HEK293 (cell line): ENCODE measurements around the gene HOXC11.

ENCODE experiments used
- CTCF ChIA-PET: fragments of 350-600 bp; formaldehyde crosslinking; extraction: SDS; loops from one replicate; lab custom pipeline; 2021; ENCODE audit warnings: antibody characterized with exemption; lab: Yijun Ruan, JAX
- POLR2A ChIA-PET: fragments of 300-600 bp; formaldehyde crosslinking; extraction: SDS; loops from one replicate; lab custom pipeline; 2020; ENCODE audit warnings: antibody characterized with exemption, inconsistent platforms; lab: Yijun Ruan, JAX
- H3K27ac ChIP-seq: fragments of 200-500 bp; sonication (Bioruptor generic); 2 replicates; pipeline ENCODE4 v1.5.1; 2014; ENCODE audit warnings: low read depth, low read length, control low read depth, inconsistent platforms; ENCODE audit errors: extremely low read depth
- H3K36me3 ChIP-seq, 2 experiments: fragments of 200-500 bp in 1 of 2; sonication (Bioruptor generic) in 1 of 2; 1 replicate in 1 of 2; 2 replicates in 1 of 2; pipeline ENCODE4 v1.5.1; 2014 to 2017; ENCODE audit warnings: inconsistent platforms in 2 of 2, low read length in 2 of 2; ENCODE audit not compliant: control insufficient read depth in 2 of 2, insufficient read depth in 1 of 2
- H3K4me1 ChIP-seq: fragments of 200-500 bp; sonication (Bioruptor generic); 2 replicates; pipeline ENCODE4 v1.5.1; 2014; ENCODE audit warnings: mild to moderate bottlenecking, low read length, inconsistent platforms; ENCODE audit not compliant: control insufficient read depth, insufficient read depth
- H3K4me3 ChIP-seq: 2 replicates; pipeline ENCODE4 v1.5.1; 2011; ENCODE audit warnings: low read depth, mild to moderate bottlenecking, control low read depth, low read length, moderate library complexity
- H3K9me3 ChIP-seq: fragments of 200-500 bp; sonication (Bioruptor generic); 2 replicates; pipeline ENCODE4 v1.5.1; 2014; ENCODE audit warnings: low read depth, low read length, inconsistent platforms; ENCODE audit not compliant: control insufficient read depth, insufficient read depth
- BCL11A ChIP-seq: fragments of 450-650 bp; formaldehyde crosslinking; IDR thresholded peaks from 2 replicates; pipeline ENCODE4 v1.5.1; 2016; ENCODE audit warnings: low read depth, missing biosample characterization, missing genetic modification characterization
- GFI1B ChIP-seq: fragments of 450-650 bp; formaldehyde crosslinking; IDR thresholded peaks from 2 replicates; pipeline ENCODE4 v1.5.1; 2016; ENCODE audit warnings: missing biosample characterization, missing genetic modification characterization
- ZBTB17 ChIP-seq: fragments of 450-650 bp; formaldehyde crosslinking; IDR thresholded peaks from 2 replicates; pipeline ENCODE4 v1.5.1; 2016; ENCODE audit warnings: missing biosample characterization, missing genetic modification characterization
- ZBTB6 ChIP-seq: fragments of 450-650 bp; formaldehyde crosslinking; IDR thresholded peaks from 2 replicates; pipeline ENCODE4 v1.5.1; 2017; ENCODE audit warnings: missing biosample characterization, missing genetic modification characterization
- ZFP41 ChIP-seq: fragments of 450-650 bp; formaldehyde crosslinking; IDR thresholded peaks from 2 replicates; pipeline ENCODE4 v1.5.1; 2016; ENCODE audit warnings: missing biosample characterization, missing genetic modification characterization, borderline replicate concordance
- ZFP69B ChIP-seq: fragments of 450-650 bp; formaldehyde crosslinking; IDR thresholded peaks from 2 replicates; pipeline ENCODE4 v1.5.1; 2016; ENCODE audit warnings: missing biosample characterization, missing genetic modification characterization
- ZNF155 ChIP-seq: fragments of 450-650 bp; formaldehyde crosslinking; IDR thresholded peaks from 2 replicates; pipeline ENCODE4 v1.5.1; 2016; ENCODE audit warnings: missing biosample characterization, missing genetic modification characterization
- ZNF184 ChIP-seq: fragments of 450-650 bp; IDR thresholded peaks from 2 replicates; pipeline ENCODE4 v1.5.1; 2018; ENCODE audit warnings: missing biosample characterization, mild to moderate bottlenecking, missing genetic modification characterization
- ZNF266 ChIP-seq: fragments of 450-650 bp; formaldehyde crosslinking; IDR thresholded peaks from 2 replicates; pipeline ENCODE4 v1.5.1; 2016; ENCODE audit warnings: missing biosample characterization, missing genetic modification characterization, low read depth
- ZNF302 ChIP-seq: fragments of 450-650 bp; formaldehyde crosslinking; IDR thresholded peaks from 2 replicates; pipeline ENCODE4 v1.5.1; 2016; ENCODE audit warnings: missing biosample characterization, missing genetic modification characterization, low read depth
- ZNF394 ChIP-seq: fragments of 450-650 bp; formaldehyde crosslinking; IDR thresholded peaks from 2 replicates; pipeline ENCODE4 v1.5.1; 2016; ENCODE audit warnings: missing biosample characterization, missing genetic modification characterization, mild to moderate bottlenecking, moderate library complexity, borderline replicate concordance
- ZNF518A ChIP-seq: fragments of 450-650 bp; formaldehyde crosslinking; conservative IDR thresholded peaks from 2 replicates; pipeline ENCODE4 v1.5.1; 2016; ENCODE audit warnings: low read depth, missing biosample characterization, missing genetic modification characterization
- ZNF555 ChIP-seq: fragments of 450-650 bp; formaldehyde crosslinking; conservative IDR thresholded peaks from 2 replicates; pipeline ENCODE4 v1.5.1; 2017; ENCODE audit warnings: missing biosample characterization, mild to moderate bottlenecking, missing genetic modification characterization, inconsistent platforms
- ZNF776 ChIP-seq: fragments of 450-650 bp; formaldehyde crosslinking; IDR thresholded peaks from 2 replicates; pipeline ENCODE4 v1.5.0; 2017; ENCODE audit warnings: missing biosample characterization, missing genetic modification characterization, borderline replicate concordance
- ZNF785 ChIP-seq: fragments of 450-650 bp; formaldehyde crosslinking; IDR thresholded peaks from 2 replicates; pipeline ENCODE4 v1.5.1; 2016; ENCODE audit warnings: missing biosample characterization, missing genetic modification characterization
- ZSCAN4 ChIP-seq: fragments of 450-650 bp; formaldehyde crosslinking; IDR thresholded peaks from 2 replicates; pipeline ENCODE4 v1.5.1; 2017; ENCODE audit warnings: missing biosample characterization, missing genetic modification characterization
- TF ChIP-seq, protein P1 (sequence below): fragments of 450-650 bp; formaldehyde crosslinking; IDR thresholded peaks from 2 replicates; pipeline ENCODE4 v1.5.1; 2016; ENCODE audit warnings: missing biosample characterization, missing genetic modification characterization
- TF ChIP-seq, protein P2 (sequence below): fragments of 450-650 bp; formaldehyde crosslinking; IDR thresholded peaks from 2 replicates; pipeline ENCODE4 v1.5.1; 2016; ENCODE audit warnings: missing biosample characterization, missing genetic modification characterization
- TF ChIP-seq, protein P3 (sequence below): fragments of 450-650 bp; formaldehyde crosslinking; IDR thresholded peaks from 2 replicates; pipeline ENCODE4 v1.5.1; 2016; ENCODE audit warnings: missing biosample characterization, missing genetic modification characterization

The HOXC11 gene

GRCh38 chr12:53964315-53964713 is 8.6 kb upstream of the HOXC11 start (continued):
- TF ChIP-seq, protein P1, sequence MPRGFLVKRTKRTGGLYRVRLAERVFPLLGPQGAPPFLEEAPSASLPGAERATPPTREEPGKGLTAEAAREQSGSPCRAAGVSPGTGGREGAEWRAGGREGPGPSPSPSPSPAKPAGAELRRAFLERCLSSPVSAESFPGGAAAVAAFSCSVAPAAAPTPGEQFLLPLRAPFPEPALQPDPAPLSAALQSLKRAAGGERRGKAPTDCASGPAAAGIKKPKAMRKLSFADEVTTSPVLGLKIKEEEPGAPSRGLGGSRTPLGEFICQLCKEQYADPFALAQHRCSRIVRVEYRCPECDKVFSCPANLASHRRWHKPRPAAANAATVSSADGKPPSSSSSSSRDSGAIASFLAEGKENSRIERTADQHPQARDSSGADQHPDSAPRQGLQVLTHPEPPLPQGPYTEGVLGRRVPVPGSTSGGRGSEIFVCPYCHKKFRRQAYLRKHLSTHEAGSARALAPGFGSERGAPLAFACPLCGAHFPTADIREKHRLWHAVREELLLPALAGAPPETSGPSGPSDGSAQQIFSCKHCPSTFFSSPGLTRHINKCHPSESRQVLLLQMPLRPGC (tag by site-specific recombination): peak; percentile 22; the same call in 1 of the 2 replicates
- no peak for TF ChIP-seq ZBTB6 (tag by site-specific recombination)
- peak; percentile 31; the same call in 1 of the 2 replicates for TF ChIP-seq ZNF394 (tag by site-specific recombination)
- TF ChIP-seq ZNF184 (tag by site-specific recombination): no peak

DNA sequence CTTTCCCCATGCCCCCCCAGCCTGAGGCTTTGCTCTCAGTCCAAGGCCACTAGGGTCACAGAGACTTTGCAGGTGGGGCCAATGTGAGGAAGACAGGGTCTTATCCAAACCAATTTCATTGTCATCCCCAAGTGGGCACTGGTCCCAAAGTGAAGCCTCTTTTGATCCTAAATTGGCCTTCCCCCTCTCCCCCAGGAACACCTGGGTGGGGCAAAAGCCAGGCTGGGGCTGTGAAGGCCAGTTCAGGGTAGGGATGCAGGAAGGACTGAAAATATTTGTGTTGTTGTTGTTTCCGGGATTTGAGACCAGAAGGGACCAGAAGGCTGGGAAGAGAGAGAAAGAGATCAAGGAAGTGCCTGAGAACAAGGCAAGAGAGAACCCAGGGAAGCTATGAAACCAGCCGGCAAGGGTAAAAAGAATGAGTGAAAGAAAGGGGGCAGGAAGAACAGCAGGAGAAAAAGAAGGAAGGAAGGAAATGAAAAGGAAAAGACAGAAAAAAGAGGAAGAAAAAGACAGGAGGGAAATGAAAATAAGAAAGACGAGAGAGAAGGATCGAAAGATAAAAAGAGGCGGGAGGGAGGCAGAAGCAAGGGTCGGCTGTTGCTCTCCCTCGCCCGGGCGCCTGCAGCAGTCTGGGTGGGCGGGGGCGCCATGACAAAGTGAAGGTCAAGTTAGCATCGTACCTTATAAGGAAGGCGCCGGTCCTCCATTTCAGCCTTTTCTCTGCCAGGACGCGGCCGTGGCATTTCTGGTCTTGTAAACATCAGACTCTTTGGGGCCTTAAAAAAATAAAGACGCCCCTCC is 7.4 kb upstream of the HOXC11 start:
- ChIA-PET POLR2A (interaction anchor here (1.3 kb wide), 1 partner anchor 24 kb away, joined by 3 read pairs; no protein-coding TSS in a partner anchor), CTCF (interaction anchor here (0.7 to 1.5 kb wide), 2 partner anchors 13 to 56 kb away, joined by 4 to 5 read pairs; no protein-coding TSS in a partner anchor)
- Histone ChIP-seq H3K36me3 (peaks cover 0 to 8% of the 10 kb centered on the region in 2 experiments; a peak in 1 of 3 replicates), H3K4me1 (peaks cover 64% of the 10 kb centered on the region), H3K4me3 (no peak overlapping the region), H3K9me3 (no peaks in the 10 kb centered on the region), H3K27ac (peak overlapping the region; percentile 96)
- no peak for TF ChIP-seq ZNF785 (tag by site-specific recombination)
- no peak for TF ChIP-seq ZSCAN4 (tag by site-specific recombination)
- TF ChIP-seq, protein P2, sequence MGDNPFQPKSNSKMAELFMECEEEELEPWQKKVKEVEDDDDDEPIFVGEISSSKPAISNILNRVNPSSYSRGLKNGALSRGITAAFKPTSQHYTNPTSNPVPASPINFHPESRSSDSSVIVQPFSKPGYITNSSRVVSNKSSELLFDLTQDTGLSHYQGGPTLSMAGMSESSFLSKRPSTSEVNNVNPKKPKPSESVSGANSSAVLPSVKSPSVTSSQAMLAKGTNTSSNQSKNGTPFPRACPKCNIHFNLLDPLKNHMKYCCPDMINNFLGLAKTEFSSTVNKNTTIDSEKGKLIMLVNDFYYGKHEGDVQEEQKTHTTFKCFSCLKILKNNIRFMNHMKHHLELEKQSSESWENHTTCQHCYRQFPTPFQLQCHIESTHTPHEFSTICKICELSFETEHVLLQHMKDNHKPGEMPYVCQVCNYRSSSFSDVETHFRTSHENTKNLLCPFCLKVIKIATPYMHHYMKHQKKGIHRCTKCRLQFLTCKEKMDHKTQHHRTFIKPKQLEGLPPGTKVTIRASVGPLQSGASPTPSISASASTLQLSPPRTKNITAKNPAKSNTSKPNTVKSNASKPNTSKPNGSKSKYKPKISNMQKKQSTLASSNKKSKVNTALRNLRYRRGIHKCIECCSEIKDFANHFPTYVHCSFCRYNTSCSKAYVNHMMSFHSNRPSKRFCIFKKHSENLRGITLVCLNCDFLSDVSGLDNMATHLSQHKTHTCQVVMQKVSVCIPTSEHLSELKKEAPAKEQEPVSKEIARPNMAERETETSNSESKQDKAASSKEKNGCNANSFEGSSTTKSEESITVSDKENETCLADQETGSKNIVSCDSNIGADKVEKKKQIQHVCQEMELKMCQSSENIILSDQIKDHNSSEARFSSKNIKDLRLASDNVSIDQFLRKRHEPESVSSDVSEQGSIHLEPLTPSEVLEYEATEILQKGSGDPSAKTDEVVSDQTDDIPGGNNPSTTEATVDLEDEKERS (tag by site-specific recombination): no peak
- TF ChIP-seq ZNF302 (tag by site-specific recombination): no peak
- TF ChIP-seq ZFP41: no peak
- peak; percentile 86; the same call in 1 of the 2 replicates for TF ChIP-seq ZBTB17 (tag by site-specific recombination)
- TF ChIP-seq ZFP69B (tag by site-specific recombination): 0 out of 2 replicates have a peak, but pooled peaks have one; percentile 24
- no peak for TF ChIP-seq GFI1B (tag by site-specific recombination)
- no peak for TF ChIP-seq ZNF266 (tag by site-specific recombination)
- TF ChIP-seq, protein P3, sequence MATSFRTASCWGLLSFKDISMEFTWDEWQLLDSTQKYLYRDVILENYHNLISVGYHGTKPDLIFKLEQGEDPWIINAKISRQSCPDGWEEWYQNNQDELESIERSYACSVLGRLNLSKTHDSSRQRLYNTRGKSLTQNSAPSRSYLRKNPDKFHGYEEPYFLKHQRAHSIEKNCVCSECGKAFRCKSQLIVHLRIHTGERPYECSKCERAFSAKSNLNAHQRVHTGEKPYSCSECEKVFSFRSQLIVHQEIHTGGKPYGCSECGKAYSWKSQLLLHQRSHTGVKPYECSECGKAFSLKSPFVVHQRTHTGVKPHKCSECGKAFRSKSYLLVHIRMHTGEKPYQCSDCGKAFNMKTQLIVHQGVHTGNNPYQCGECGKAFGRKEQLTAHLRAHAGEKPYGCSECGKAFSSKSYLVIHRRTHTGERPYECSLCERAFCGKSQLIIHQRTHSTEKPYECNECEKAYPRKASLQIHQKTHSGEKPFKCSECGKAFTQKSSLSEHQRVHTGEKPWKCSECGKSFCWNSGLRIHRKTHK (tag by site-specific recombination): no peak
- TF ChIP-seq BCL11A: no peak
- TF ChIP-seq ZNF555 (tag by site-specific recombination): no peak
- no peak for TF ChIP-seq ZNF518A (tag by site-specific recombination)
- TF ChIP-seq ZNF155: no peak
- no peak for TF ChIP-seq ZNF776 (tag by site-specific recombination)
